GM12872 (cell line): Measurements from ENCODE around the gene PUM2.

Experiments used
- CTCF ChIP-seq: IDR thresholded peaks from 3 replicates; pipeline ENCODE4 v1.5.1; 2011; ENCODE audit warnings: low read depth, mild to moderate bottlenecking, low read length, moderate library complexity; ENCODE audit not compliant: insufficient read depth

The PUM2 gene

GRCh38 chr2:20307311-20307710 lies 43.3 kb downstream of the PUM2 start:
- TF ChIP-seq CTCF = no peak

GRCh38 chr2:20304411-20304810 lies 46.2 kb downstream of the PUM2 start:
- no peak for TF ChIP-seq CTCF

DNA sequence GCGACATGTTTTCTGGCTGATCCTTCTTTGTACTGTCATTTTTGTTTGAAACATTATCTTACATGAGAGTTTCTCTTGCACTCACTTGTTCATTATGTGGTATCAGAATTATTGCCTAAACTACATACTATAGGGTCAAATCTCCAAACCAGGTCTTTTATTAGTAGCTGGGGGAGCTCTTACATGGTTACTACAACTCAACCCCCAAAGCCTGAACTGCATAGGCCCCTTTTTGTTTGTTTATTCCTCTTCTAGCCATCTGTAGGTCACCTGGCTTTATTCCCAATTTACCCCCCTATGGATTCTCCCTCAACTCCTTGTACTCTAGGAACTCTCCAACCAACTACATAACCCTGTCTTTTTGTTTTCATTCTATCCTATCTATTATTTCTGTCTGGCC lies 46.7 kb downstream of the PUM2 start:
- TF ChIP-seq CTCF = no peak

GRCh38 chr2:20302019-20302418 lies 48.6 kb downstream of the PUM2 start:
- TF ChIP-seq CTCF = no peak

- no peak for TF ChIP-seq CTCF
Measured at GRCh38 chr2:20300656-20301055, 50.0 kb downstream of the PUM2 start.

- TF ChIP-seq CTCF = no peak
Measured at GRCh38 chr2:20299113-20299512, 51.5 kb downstream of the PUM2 start.

DNA sequence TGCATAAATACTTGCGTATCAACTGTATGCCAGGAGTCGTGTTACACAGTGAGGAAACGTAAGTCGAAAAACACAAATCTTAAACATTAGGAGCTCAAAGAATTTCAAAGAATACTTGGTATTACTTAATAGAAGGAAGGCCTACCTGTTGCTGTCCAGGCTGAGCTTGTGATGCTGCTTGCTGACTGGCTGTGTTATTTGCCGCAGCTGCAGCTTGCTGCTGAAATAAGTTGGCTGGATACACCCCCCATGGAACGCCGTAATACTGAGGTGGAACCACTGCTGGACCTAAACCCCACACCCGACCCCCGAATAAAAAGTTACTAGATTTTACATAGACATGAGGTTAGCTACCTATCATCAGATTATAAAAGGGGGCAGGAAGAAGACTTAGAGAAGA lies 56.4 kb downstream of the PUM2 start:
- TF ChIP-seq CTCF = no peak

DNA sequence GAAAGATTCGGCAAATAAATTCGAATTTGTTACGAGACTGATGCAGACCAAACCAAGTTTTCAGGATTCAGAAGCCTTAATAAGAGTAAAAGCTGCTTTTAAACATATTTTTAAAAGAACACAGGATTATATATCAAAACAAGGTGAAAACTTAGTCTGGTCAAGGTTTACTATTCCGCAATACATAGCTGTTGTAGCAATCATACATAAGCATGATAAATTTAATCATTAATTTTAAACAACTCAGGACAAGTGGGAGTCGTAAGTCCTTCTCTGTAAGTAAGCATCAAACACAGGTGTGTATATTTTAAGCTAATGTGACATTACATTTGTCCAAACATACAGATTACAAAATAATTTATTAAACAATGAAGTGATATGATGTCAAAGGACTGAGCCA lies 57.7 kb downstream of the PUM2 start:
- TF ChIP-seq CTCF = no peak
